Stimulated activated naive CD8-positive, alpha-beta T cell treated with anti-CD3 and anti-CD28 coated beads, Interleukin-15, amount 100 ng/mL, for 72 hours (primary cell): ENCODE data around the gene RNFT2.
"Not testable (repeated sequence)": the region's sequence is repeated elsewhere in the genome, so short reads cannot be mapped to it uniquely, and the experiment has no call there.

Experiments
- ATAC-seq: fragments of 150-1000 bp; cut with Tn5 transposase; 2 replicates; pipeline ENCODE4 v1.10.0; 2021; ENCODE audit warnings: mild to moderate bottlenecking, moderate library complexity
- DNase-seq, 2 donors: peaks; one replicate each; pipeline ENCODE4 v3.0.0; 2021 to 2022
- H3K27ac Mint-ChIP-seq, 2 donors: one replicate each; pipeline ENCODE4 v1.8.0; 2022; ENCODE audit warnings: mild to moderate bottlenecking in 2 of 2, mixed read lengths in 2 of 2, moderate library complexity in 2 of 2
- H3K27me3 Mint-ChIP-seq: one replicate; pipeline ENCODE4 v1.8.0; 2022; ENCODE audit warnings: mixed read lengths
- H3K4me1 Mint-ChIP-seq: one replicate; pipeline ENCODE4 v1.8.0; 2022; ENCODE audit warnings: mild to moderate bottlenecking, mixed read lengths
- H3K4me3 Mint-ChIP-seq, 2 donors: one replicate each; pipeline ENCODE4 v1.8.0; 2022; ENCODE audit warnings: mild to moderate bottlenecking in 2 of 2, mixed read lengths in 2 of 2, moderate library complexity in 1 of 2
- H3K9me3 Mint-ChIP-seq, 2 donors: one replicate each; pipeline ENCODE4 v1.8.0; 2022; ENCODE audit warnings: mixed read lengths in 2 of 2

Gene RNFT2

DNA sequence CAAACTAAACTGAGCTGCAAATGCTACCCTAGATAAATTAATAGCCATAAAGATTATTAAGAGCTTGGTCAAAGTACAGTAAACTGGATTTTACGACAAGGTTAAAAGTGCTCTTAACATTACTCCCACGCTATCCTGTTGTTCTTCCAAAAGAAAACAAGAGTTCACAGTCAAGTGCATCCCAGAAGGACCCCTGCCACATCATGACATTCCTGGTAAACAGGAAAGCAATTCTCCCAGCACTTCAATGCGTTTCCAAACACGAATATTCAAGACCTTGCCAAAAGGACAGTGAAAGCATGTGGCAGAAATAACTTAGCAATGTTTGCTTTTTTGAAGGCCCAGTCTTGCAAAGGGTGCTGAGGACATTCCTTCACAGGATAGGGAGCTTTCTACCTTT, 11.4 kb upstream of the RNFT2 start:
- DNase-seq (no peak), ATAC-seq (no peak)
- H3K27ac Mint-ChIP-seq = no peak overlapping the region
- H3K4me1 Mint-ChIP-seq = peaks cover 8% of the 10 kb centered on the region
- no peaks in the 10 kb centered on the region for H3K27me3 Mint-ChIP-seq
- no peak overlapping the region for H3K4me3 Mint-ChIP-seq
- H3K9me3 Mint-ChIP-seq = no peaks in the 10 kb centered on the region

DNA sequence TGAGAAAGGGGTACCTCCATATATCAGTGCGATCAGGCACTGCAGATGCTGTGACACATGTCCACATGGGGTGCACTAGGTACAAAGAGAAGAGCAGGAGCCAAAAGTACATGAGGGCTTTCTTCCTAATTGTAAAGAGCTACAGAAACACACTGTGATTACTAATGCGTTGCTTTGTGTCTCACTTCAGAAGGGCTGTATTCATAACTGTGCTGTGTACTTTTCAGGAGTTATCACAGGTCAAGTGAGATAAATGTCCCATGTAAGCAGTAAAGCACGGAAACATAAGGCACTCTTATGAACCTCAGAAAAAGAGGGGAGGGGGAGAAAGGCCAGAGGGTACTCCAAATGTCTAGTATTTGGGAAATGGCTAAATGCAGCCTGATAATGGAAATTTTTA, 10.9 kb upstream of the RNFT2 start:
- ATAC-seq (no peak), DNase-seq (no peak)
- no peak overlapping the region for H3K4me3 Mint-ChIP-seq
- H3K4me1 Mint-ChIP-seq = peaks cover 8% of the 10 kb centered on the region
- H3K27ac Mint-ChIP-seq = peak overlapping the region in 1 of 2 donors; percentile 82
- no peaks in the 10 kb centered on the region for H3K27me3 Mint-ChIP-seq
- no peaks in the 10 kb centered on the region for H3K9me3 Mint-ChIP-seq

DNA sequence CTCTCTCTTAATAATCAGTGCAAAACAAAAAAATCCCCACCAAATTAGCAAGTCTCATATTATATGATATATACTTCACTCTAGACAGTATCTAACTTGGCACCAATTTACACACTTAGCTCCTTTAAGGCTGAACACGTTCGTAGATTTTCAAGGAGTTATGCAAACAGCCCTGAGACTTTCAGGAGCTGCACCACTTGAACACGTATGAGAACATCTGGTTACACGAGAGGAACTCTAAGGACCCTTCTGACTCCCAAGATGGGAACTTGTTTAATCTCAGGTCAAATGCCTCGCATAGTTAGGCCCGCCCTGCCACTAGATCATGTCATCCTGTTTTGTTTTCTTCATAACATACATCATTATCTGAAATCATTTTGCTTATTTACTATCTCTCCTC, 10.2 kb upstream of the RNFT2 start:
- peak overlapping the region in 1 of 2 donors; percentile 36 for H3K27ac Mint-ChIP-seq
- H3K4me3 Mint-ChIP-seq = no peak overlapping the region
- peaks cover 8% of the 10 kb centered on the region for H3K4me1 Mint-ChIP-seq
- no peaks in the 10 kb centered on the region for H3K27me3 Mint-ChIP-seq
- ATAC-seq = no peak
- H3K9me3 Mint-ChIP-seq = no peaks in the 10 kb centered on the region
- no peak for DNase-seq

DNA sequence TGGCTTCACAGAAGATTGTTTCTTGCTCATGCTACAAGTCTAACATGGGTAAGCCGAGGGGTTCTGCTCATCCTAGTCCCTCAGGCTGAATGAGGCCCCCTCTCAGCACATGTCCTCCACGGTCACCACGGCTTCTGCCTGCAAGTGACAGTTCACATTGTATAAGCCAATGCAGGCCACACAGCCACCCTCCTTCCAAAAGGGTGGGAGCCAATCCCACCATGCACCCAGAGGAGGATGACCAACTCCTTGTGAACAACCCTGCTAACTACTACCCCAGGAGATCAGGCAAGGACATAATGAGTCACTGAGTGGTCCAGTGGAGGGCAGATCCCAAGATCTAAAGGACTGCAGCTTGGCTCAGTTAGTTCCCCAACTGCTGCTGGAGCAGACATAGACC, 6.3 kb upstream of the RNFT2 start:
- DNase-seq = no peak
- Mint-ChIP-seq H3K4me3 (no peak overlapping the region), H3K27me3 (no peaks in the 10 kb centered on the region), H3K4me1 (peaks cover 31% of the 10 kb centered on the region), H3K9me3 (no peaks in the 10 kb centered on the region), H3K27ac (peak overlapping the region in 1 of 2 donors; percentile 19)
- no peak for ATAC-seq

DNA sequence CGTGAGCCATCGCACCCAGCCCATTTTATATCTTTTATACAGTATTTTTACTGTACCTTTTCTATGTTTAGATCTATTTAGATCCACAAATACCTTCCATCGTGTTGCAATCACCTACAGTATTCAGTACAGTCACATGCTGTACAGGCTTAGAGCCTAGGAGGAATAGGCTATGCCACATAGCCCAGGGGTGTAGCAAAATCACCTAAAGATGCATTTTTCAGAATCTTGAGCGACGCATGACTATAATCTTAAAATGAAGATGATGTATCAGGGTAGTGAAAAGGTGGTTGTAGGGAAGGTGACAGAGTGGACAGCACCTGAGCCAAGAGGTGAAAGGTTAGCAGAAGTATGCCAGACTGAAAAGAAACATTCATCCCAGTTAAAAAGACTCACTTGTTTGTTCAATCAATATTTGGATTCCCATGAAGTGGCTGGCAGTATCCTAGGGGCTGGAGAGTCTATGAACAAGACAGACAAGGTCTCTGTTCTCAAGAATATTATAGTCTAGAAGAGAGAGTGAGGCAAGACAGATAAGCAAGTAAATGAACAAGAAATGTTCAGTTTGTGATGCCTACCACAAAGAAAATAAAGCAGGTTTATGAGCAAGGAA, 3.9 kb upstream of the RNFT2 start:
- no peaks in the 10 kb centered on the region for H3K27me3 Mint-ChIP-seq
- peaks cover 36% of the 10 kb centered on the region for H3K4me1 Mint-ChIP-seq
- no peak overlapping the region for H3K27ac Mint-ChIP-seq
- no peak overlapping the region for H3K4me3 Mint-ChIP-seq
- no peak for DNase-seq
- H3K9me3 Mint-ChIP-seq = no peaks in the 10 kb centered on the region
- ATAC-seq = no peak

DNA sequence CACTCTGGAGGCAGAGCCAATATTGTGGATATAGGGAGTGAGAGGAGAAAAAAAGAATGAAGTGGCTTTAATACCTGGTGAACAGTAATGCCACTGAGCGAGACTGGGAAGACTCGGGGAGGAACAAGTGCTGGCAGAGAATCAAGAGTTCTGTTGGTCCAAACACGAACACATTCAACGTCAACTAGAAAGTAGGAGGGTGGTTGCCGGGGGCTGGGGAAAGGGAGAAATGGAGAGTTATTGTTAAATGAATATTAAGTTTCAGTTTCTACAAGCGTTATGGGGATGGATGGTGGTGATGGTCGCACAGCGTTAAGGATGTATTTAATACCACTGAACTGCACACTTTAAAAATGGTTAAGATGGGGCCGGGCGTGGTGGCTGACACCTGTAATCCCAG, 3.0 kb upstream of the RNFT2 start:
- ATAC-seq = no peak
- H3K27ac Mint-ChIP-seq = peak overlapping the region in 1 of 2 donors; percentile 66
- no peaks in the 10 kb centered on the region for H3K27me3 Mint-ChIP-seq
- no peak for DNase-seq
- no peaks in the 10 kb centered on the region for H3K9me3 Mint-ChIP-seq
- peak overlapping the region in 1 of 2 donors; percentile 35 for H3K4me3 Mint-ChIP-seq
- H3K4me1 Mint-ChIP-seq = peaks cover 38% of the 10 kb centered on the region

DNA sequence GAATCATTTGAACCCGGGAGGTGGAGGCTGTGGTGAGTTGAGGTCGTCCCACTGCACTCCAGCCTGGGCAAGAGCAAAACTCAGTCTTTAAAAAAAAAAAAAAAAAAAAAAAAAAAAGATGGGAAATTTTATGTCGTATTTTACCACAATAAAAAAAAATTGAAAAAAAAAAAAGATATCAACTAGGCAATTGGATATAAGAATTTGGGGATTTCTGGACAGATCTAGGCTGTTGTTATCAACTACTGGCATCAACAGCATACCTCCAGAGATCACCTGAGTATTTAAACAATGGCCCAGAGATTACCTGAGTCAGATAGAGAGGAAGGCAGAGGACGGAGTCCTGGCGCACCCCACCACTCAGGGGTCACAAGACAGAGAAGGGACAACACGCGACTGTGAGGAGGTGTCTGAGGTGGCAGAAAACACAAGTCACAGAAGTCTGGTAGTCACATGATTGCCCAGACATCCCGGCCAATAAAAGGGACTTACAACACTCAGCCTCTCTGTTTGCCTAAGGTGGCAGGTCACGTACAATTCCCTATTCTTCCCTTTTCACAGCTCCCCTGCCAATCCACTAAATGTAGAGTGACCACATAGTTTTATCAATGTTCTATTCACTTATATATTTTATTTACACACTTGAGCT, 2.0 kb upstream of the RNFT2 start:
- H3K9me3 Mint-ChIP-seq = no peaks in the 10 kb centered on the region
- peaks cover 38% of the 10 kb centered on the region for H3K4me1 Mint-ChIP-seq
- H3K4me3 Mint-ChIP-seq = peak overlapping the region; percentile 88 to 94
- no peak for ATAC-seq
- H3K27ac Mint-ChIP-seq = peak overlapping the region in 1 of 2 donors; percentile 19
- no peak for DNase-seq
- no peaks in the 10 kb centered on the region for H3K27me3 Mint-ChIP-seq

DNA sequence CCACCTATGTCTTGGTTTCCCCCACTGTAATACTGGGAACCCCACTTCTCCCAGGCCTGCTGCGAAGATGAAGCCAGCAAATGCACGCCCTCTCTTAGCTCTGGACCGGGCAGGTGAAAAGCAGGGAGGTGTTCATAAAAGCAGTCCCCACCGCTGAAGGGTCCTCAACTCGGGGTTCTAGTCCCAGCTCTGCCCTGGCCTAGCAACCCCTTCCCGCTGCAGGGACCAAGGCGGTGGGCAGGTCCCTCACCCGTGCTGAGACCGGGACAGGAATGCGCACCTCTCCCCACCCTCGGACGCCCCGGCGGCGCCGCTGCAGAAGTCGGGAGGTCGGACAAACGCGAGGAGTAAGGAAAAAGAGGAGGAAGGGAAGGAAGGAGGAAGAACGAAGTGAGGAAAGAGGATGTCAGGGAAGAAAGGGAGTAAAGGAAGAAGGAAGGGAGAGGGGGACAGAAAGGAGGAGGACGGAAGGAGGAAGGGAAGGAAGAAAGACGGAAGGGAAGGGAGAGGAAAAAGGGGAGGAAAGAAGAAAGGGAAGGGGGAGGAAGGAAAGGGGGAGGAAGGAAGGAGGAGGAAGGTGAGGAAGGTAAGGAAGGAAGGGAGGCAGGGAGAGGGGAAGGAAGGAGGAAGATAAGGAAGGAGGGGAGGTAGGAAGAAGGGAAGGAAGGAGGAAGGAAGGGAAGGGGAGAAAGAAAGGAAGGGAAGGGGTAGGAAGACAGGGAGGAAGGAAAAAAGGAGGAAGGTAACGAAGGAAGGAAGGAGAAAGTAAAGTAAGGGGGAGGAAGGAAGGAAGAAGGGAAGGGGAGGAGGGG, 947 bp upstream of the RNFT2 start:
- H3K27me3 Mint-ChIP-seq = no peaks in the 10 kb centered on the region
- DNase-seq = peak in 1 of 2 donors; percentile 8
- peak overlapping the region; percentile 88 to 94 for H3K4me3 Mint-ChIP-seq
- no peak for ATAC-seq
- peak overlapping the region; percentile 96 to 97 for H3K27ac Mint-ChIP-seq
- no peaks in the 10 kb centered on the region for H3K9me3 Mint-ChIP-seq
- peaks cover 38% of the 10 kb centered on the region for H3K4me1 Mint-ChIP-seq

DNA sequence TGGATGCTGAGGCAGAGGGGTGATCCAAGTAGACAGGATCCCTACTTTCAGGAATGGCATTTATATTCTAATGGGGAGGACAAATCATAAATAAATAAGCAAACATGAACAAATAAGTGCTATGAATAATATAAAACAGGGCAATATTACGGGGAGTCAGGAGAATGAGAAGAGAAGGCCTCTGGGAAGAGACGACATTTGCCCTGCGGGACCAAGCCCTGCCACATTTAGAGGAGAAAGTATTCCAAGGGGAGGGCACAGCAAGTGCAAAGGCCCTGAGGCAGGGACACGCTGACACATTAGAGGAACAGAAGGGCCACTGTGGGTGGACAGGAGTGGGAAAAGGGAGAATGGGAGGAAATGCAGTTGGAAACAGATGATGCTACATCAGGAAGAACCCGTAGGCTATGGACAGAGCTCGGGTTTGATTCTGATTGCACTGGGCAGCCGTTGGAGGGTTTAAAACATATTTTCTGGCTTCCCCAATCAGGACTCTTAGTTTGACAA, 1.3 kb downstream of the RNFT2 start:
- peaks cover 34% of the 10 kb centered on the region for H3K4me1 Mint-ChIP-seq
- DNase-seq (no peak), ATAC-seq (no peak)
- no peak overlapping the region for H3K4me3 Mint-ChIP-seq
- no peak overlapping the region for H3K27ac Mint-ChIP-seq
- H3K27me3 Mint-ChIP-seq = no peaks in the 10 kb centered on the region
- no peaks in the 10 kb centered on the region for H3K9me3 Mint-ChIP-seq

DNA sequence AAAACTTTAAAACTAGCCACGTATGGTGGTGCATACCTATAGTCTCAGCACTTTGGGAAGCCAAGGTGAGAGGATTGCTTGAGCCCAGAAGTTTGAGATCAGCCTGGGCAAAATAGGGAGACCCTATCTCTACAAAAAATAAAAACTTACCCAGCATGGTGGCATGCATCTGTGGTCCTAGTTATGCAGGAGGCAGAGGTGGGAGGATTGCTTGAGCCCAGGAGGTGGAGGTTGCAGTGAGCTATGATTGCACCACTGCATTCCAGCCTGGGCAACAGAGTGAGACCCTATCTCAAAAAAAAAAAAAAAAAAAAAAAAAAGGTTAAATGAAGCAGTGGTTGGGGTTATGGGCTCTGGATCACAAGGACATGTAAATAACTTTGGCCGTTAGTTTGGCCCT, 4.7 kb downstream of the RNFT2 start:
- DNase-seq, H3K27ac Mint-ChIP-seq, H3K27me3 Mint-ChIP-seq, ATAC-seq, H3K4me3 Mint-ChIP-seq, H3K9me3 Mint-ChIP-seq: not testable (repeated sequence)
- peaks cover 13% of the 10 kb centered on the region for H3K4me1 Mint-ChIP-seq

DNA sequence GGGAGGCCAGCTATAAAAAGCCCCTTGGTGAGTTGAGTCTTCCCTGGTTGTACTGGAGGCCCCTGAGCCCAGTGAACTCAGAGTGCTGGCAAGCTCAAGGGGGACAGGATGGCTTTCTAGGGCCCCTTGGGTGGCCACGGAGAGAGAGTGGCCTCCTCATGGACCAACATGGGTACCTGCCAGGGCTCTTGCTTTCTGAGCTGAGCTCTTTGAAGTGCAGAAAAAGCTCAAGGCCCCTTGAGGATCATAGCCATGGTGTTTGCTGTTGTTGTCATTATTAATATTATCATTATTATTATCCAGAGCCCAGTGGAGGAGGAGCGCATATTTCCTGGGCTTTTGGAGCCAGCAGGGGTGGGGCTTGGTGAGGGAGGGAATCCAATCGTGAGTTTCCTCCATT, 6.7 kb downstream of the RNFT2 start:
- Mint-ChIP-seq H3K9me3 (no peaks in the 10 kb centered on the region), H3K4me3 (no peak overlapping the region), H3K4me1 (no peaks in the 10 kb centered on the region), H3K27me3 (no peaks in the 10 kb centered on the region), H3K27ac (no peak overlapping the region)
- ATAC-seq (no peak), DNase-seq (no peak)

DNA sequence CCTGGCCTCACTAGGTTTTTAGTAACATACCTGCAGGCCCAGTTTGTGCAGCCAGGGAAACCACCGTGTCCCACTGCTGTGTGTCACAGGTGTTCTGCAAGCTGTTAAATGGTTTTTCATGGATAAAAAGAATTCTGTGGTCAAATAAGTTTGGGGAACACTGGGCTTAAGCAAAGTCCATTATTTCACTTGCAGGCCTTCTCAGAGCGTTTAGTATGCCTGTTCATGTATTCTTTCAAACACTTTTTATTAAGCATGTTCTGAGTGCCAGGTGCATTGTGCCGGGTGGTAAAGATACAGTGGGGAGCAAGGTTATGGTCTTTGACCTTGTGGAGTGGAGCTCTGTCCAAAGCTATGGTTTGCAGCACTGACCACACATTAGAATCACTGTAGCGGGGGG, 7.4 kb downstream of the RNFT2 start:
- H3K27me3 Mint-ChIP-seq = no peaks in the 10 kb centered on the region
- no peak overlapping the region for H3K4me3 Mint-ChIP-seq
- H3K27ac Mint-ChIP-seq = no peak overlapping the region
- H3K9me3 Mint-ChIP-seq = no peaks in the 10 kb centered on the region
- H3K4me1 Mint-ChIP-seq = no peaks in the 10 kb centered on the region
- no peak for ATAC-seq
- DNase-seq = no peak

DNA sequence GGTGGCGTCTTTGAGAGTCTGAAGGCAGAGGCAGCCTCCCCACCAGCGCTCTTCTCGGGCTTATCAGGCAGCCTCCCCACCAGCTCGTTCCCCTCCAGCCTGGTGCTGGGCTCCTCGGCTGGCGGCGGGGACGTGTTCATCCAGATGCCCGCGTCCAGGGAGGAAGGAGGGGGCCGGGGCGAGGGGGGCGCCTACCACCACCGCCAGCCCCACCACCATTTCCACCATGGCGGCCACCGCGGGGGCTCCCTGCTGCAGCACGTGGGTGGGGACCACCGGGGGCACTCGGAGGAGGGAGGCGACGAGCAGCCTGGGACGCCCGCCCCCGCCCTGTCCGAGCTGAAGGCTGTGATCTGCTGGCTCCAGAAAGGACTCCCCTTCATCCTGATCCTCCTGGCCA, 11.8 kb downstream of the RNFT2 start:
- peak; percentile 54 for ATAC-seq
- Mint-ChIP-seq H3K4me3 (no peak overlapping the region), H3K27ac (no peak overlapping the region), H3K4me1 (no peaks in the 10 kb centered on the region), H3K27me3 (no peaks in the 10 kb centered on the region), H3K9me3 (no peaks in the 10 kb centered on the region)
- DNase-seq = no peak

DNA sequence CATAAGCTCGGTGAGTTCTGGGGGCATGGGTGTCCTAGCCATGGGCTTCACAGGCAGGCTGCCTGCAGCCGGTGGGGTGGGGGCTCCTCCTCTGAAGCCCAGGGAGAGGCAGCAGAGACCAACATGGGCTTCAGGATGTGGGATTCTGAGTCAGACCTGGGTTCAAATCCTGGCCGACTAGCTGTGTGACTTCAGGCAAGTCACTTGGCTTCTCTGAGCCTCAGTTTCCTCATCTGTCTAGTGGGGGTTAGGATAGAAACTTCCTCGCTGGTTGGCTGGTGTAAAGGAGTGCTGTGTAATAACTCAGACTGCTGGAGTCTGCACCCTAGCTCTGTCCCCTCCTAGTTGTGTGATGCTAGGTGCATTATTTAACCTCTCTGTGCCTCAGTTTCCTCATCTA, 12.2 kb downstream of the RNFT2 start:
- Mint-ChIP-seq H3K4me1 (no peaks in the 10 kb centered on the region), H3K27me3 (no peaks in the 10 kb centered on the region)
- no peak for ATAC-seq

DNA sequence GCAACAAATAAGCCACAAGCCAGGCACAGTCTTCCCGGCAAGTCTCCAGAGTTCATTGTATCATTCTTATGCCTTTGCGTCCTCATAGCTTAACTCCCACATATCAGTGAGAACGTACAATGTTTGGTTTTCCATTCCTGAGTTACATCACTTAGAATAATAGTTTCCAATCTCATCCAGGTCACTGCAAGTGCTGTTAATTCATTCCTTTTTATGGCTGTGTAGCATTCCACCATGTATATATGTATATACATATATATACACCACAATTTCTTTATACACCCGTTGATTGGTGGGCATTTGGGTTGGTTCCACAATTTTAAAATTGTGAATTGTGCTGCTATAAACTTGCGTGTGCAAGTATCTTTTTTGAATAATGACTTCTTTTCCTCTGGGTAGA, 16.0 kb downstream of the RNFT2 start:
- not testable (repeated sequence) for H3K27ac Mint-ChIP-seq, DNase-seq, H3K4me3 Mint-ChIP-seq, H3K27me3 Mint-ChIP-seq, H3K9me3 Mint-ChIP-seq, ATAC-seq
- peaks cover 17% of the 10 kb centered on the region for H3K4me1 Mint-ChIP-seq

More for the DNA sequence above, 12.2 kb downstream of the RNFT2 start:
- Mint-ChIP-seq H3K27ac (no peak overlapping the region), H3K4me3 (no peak overlapping the region), H3K9me3 (no peaks in the 10 kb centered on the region)
- no peak for DNase-seq

DNA sequence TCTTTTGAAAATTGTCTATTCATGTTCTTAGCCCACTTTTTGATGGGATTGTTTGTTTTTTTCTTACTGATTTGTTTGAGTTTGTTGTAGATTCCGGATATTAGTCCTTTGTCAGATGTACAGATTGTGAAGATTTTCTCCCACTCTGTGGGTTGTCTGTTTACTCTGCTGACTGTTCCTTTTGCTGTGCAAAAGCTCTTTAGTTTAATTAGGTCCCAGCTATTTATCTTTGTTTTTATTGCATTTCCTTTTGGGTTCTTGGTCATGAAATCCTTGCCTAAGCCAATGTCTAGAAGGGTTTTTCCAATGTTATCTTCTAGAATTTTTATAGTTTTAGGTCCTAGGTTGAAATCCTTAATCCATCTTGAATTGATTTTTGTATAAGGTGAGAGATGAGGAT, 16.7 kb downstream of the RNFT2 start:
- not testable (repeated sequence) for H3K9me3 Mint-ChIP-seq, H3K27ac Mint-ChIP-seq, H3K4me3 Mint-ChIP-seq, DNase-seq, H3K27me3 Mint-ChIP-seq, ATAC-seq
- H3K4me1 Mint-ChIP-seq = peaks cover 20% of the 10 kb centered on the region
